GM23338 (cell line): ENCODE data around the gene EXOC4.

ENCODE experiments used
- CREB1 ChIP-seq: fragments of 250-450 bp; sonication (Bioruptor Pico); IDR thresholded peaks from 2 replicates; pipeline ENCODE4 v1.5.0; 2020; ENCODE audit warnings: low read depth, mild to moderate bottlenecking, moderate library complexity
- EZH2 ChIP-seq: fragments of 200-600 bp; sonication (generic); IDR thresholded peaks from one replicate; pipeline ENCODE4 v1.8.0; 2017; ENCODE audit warnings: antibody characterized with exemption, mild to moderate bottlenecking, low read depth; ENCODE audit not compliant: unreplicated experiment
- EZH2phosphoT487 ChIP-seq: fragments of 200-600 bp; sonication (generic); IDR thresholded peaks from one replicate; pipeline ENCODE4 v1.8.1; 2018; ENCODE audit warnings: antibody characterized with exemption; ENCODE audit not compliant: unreplicated experiment
- JUNB ChIP-seq: IDR thresholded peaks from one replicate; pipeline ENCODE4 v1.6.1; 2016; ENCODE audit warnings: antibody characterized with exemption; ENCODE audit not compliant: unreplicated experiment
- NANOG ChIP-seq: IDR thresholded peaks from 2 replicates; pipeline ENCODE4 v1.6.1; 2016; ENCODE audit warnings: antibody characterized with exemption, borderline replicate concordance
- POLR2AphosphoS5 ChIP-seq: IDR thresholded peaks from 2 replicates; pipeline ENCODE4 v1.6.1; 2016; ENCODE audit warnings: antibody characterized with exemption, low read depth
- STAT1 ChIP-seq: IDR thresholded peaks from one replicate; pipeline ENCODE4 v1.6.1; 2016; ENCODE audit warnings: antibody characterized with exemption; ENCODE audit not compliant: unreplicated experiment
- ZNF114 ChIP-seq: fragments of 250-450 bp; sonication (Bioruptor Pico); IDR thresholded peaks from 2 replicates; pipeline ENCODE4 v1.5.0; 2020; ENCODE audit warnings: mild to moderate bottlenecking, moderate library complexity
- TF ChIP-seq, protein P1 (sequence below), 2 experiments: fragments of 200-600 bp in 1 of 2; sonication (generic) in 1 of 2; conservative IDR thresholded peaks; 2 replicates each; pipeline versions ENCODE4 v1.5.1 to v1.6.1; 2016 to 2017; ENCODE audit warnings: antibody characterized with exemption in 2 of 2, low read depth in 2 of 2, mild to moderate bottlenecking in 2 of 2, moderate library complexity in 1 of 2
- TF ChIP-seq, protein P2 (sequence below): IDR thresholded peaks from one replicate; pipeline ENCODE4 v1.6.1; 2018; ENCODE audit warnings: antibody characterized with exemption; ENCODE audit not compliant: unreplicated experiment
- TF ChIP-seq, protein P3 (sequence below): IDR thresholded peaks from 2 replicates; pipeline ENCODE4 v1.6.1; 2016; ENCODE audit warnings: antibody characterized with exemption

DNA sequence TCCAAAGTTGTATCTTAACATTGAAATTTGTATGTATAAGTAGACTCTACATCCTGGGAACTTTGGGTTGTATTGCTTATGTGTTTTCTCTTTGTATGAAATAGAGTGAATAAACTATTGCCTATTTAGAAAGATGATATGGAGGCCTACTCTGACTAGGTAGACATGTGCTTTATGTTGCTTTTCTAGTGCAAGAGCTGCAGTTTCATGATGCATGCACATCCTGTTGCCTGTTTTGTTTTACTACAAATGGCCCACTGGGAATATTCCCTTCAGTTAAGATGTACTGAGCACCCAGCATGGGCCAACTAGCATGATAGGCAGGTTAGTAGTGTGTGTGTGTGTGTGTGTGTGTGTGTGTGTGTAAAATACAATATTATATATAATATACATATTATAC, 592.1 kb downstream of the EXOC4 start:
- TF ChIP-seq EZH2phosphoT487: no peak
- TF ChIP-seq, protein P1, sequence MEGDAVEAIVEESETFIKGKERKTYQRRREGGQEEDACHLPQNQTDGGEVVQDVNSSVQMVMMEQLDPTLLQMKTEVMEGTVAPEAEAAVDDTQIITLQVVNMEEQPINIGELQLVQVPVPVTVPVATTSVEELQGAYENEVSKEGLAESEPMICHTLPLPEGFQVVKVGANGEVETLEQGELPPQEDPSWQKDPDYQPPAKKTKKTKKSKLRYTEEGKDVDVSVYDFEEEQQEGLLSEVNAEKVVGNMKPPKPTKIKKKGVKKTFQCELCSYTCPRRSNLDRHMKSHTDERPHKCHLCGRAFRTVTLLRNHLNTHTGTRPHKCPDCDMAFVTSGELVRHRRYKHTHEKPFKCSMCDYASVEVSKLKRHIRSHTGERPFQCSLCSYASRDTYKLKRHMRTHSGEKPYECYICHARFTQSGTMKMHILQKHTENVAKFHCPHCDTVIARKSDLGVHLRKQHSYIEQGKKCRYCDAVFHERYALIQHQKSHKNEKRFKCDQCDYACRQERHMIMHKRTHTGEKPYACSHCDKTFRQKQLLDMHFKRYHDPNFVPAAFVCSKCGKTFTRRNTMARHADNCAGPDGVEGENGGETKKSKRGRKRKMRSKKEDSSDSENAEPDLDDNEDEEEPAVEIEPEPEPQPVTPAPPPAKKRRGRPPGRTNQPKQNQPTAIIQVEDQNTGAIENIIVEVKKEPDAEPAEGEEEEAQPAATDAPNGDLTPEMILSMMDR (conservative IDR thresholded peaks at IDR 0.05; ENCODE audit: low read depth in 2 of 2): no peak
- TF ChIP-seq EZH2: no peak
- TF ChIP-seq JUNB: no peak
- TF ChIP-seq CREB1 (CRISPR knock-in tag): no peak
- TF ChIP-seq POLR2AphosphoS5: no peak
- TF ChIP-seq NANOG: no peak
- TF ChIP-seq, protein P2, sequence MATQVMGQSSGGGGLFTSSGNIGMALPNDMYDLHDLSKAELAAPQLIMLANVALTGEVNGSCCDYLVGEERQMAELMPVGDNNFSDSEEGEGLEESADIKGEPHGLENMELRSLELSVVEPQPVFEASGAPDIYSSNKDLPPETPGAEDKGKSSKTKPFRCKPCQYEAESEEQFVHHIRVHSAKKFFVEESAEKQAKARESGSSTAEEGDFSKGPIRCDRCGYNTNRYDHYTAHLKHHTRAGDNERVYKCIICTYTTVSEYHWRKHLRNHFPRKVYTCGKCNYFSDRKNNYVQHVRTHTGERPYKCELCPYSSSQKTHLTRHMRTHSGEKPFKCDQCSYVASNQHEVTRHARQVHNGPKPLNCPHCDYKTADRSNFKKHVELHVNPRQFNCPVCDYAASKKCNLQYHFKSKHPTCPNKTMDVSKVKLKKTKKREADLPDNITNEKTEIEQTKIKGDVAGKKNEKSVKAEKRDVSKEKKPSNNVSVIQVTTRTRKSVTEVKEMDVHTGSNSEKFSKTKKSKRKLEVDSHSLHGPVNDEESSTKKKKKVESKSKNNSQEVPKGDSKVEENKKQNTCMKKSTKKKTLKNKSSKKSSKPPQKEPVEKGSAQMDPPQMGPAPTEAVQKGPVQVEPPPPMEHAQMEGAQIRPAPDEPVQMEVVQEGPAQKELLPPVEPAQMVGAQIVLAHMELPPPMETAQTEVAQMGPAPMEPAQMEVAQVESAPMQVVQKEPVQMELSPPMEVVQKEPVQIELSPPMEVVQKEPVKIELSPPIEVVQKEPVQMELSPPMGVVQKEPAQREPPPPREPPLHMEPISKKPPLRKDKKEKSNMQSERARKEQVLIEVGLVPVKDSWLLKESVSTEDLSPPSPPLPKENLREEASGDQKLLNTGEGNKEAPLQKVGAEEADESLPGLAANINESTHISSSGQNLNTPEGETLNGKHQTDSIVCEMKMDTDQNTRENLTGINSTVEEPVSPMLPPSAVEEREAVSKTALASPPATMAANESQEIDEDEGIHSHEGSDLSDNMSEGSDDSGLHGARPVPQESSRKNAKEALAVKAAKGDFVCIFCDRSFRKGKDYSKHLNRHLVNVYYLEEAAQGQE: no peak
- no peak for TF ChIP-seq ZNF114 (CRISPR knock-in tag)
- TF ChIP-seq, protein P3, sequence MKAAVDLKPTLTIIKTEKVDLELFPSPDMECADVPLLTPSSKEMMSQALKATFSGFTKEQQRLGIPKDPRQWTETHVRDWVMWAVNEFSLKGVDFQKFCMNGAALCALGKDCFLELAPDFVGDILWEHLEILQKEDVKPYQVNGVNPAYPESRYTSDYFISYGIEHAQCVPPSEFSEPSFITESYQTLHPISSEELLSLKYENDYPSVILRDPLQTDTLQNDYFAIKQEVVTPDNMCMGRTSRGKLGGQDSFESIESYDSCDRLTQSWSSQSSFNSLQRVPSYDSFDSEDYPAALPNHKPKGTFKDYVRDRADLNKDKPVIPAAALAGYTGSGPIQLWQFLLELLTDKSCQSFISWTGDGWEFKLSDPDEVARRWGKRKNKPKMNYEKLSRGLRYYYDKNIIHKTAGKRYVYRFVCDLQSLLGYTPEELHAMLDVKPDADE: no peak
- no peak for TF ChIP-seq STAT1
